Measurements from ENCODE around the gene HIRIP3. TPM values are rescaled to one million over a fixed set of nuclear protein-coding genes. Genes with fewer than 3 reads are reported as not detected.

The HIRIP3 gene
- polyA plus RNA-seq, 1 of the 3 experiments (the other 2 are of a cell fraction), result 18.9 TPM

DNA sequence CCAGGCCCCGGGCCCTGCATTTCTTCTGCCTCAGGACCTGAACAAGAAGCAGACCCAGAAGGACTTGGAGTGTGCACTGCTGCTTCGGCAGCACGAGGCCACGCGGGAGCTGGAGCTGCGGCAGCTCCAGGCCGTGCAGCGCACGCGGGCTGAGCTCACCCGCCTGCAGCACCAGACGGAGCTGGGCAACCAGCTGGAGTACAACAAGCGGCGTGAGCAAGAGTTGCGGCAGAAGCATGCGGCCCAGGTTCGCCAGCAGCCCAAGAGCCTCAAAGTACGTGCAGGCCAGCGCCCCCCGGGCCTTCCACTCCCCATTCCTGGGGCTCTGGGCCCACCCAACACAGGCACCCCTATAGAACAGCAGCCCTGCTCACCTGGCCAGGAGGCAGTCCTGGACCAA, 9.2 kb downstream of the HIRIP3 start:
- Histone ChIP-seq H3K4me2 (no peak overlapping the region), H3K36me3 (replicated peaks in 1 of 2; ENCODE audit: control insufficient read depth in 1 of 2, insufficient read depth in 2 of 2, low read length in 1 of 2) (peaks cover 24 to 97% of the 10 kb centered on the region in 2 experiments), H3K4me3 (ENCODE audit: low read depth in 2 of 2, low read length in 1 of 2) (no peak overlapping the region), H3F3A (replicated peaks; ENCODE audit: insufficient read depth) (no peaks in the 10 kb centered on the region), H3K9me3 (no peaks in the 10 kb centered on the region), H3K9me2 (no peaks in the 10 kb centered on the region), H3K27me3 (ENCODE audit: insufficient read depth) (no peaks in the 10 kb centered on the region), H2AFZ (ENCODE audit: low read depth) (no peak overlapping the region), H4K20me1 (ENCODE audit: insufficient read depth) (no peaks in the 10 kb centered on the region), H3K79me2 (ENCODE audit: insufficient read depth) (no peaks in the 10 kb centered on the region), H3K9ac (no peak overlapping the region), H3K4me1 (ENCODE audit: control insufficient read depth in 1 of 2, insufficient read depth in 2 of 2, low read depth in 1 of 2, low read length in 1 of 2) (no peaks in the 10 kb centered on the region), H3K27ac (ENCODE audit: low read depth in 2 of 2, low read length in 1 of 2) (no peak overlapping the region)
- ChIA-PET POLR2A (interaction anchor here (3.2 kb wide), 1 partner anchor 10 kb away, joined by 7 read pairs; no protein-coding TSS in a partner anchor), CTCF (interaction anchor here (3.4 kb wide), 1 partner anchor 9 kb away, joined by 13 read pairs; no protein-coding TSS in a partner anchor)
- no peak for DNase-seq
- 98% methylated on average over 20 of the region's 20 CpGs for WGBS (ENCODE audit: low lambda C conversion rate)
- TF ChIP-seq RCOR1 (IDR thresholded peaks at IDR 0.05; ENCODE audit: low read length), result no peak
- no peak for TF ChIP-seq RXRA (IDR thresholded peaks at IDR 0.05; ENCODE audit: borderline replicate concordance, low read depth)
- TF ChIP-seq REST (IDR thresholded peaks at IDR 0.05; ENCODE audit: low read depth, low read length), result no peak
- no peak for TF ChIP-seq FOXJ3 (CRISPR knock-in tag; IDR thresholded peaks at IDR 0.05)
- TF ChIP-seq YY1 (IDR thresholded peaks at IDR 0.05; ENCODE audit: low read depth), result no peak
- TF ChIP-seq ELF1 (IDR thresholded peaks at IDR 0.05), result no peak
- no peak for TF ChIP-seq TEAD4 (IDR thresholded peaks at IDR 0.05; ENCODE audit: borderline replicate concordance, insufficient read depth)
- TF ChIP-seq JUND (IDR thresholded peaks at IDR 0.05), result no peak
- TF ChIP-seq, protein P1, sequence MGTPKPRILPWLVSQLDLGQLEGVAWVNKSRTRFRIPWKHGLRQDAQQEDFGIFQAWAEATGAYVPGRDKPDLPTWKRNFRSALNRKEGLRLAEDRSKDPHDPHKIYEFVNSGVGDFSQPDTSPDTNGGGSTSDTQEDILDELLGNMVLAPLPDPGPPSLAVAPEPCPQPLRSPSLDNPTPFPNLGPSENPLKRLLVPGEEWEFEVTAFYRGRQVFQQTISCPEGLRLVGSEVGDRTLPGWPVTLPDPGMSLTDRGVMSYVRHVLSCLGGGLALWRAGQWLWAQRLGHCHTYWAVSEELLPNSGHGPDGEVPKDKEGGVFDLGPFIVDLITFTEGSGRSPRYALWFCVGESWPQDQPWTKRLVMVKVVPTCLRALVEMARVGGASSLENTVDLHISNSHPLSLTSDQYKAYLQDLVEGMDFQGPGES (IDR thresholded peaks at IDR 0.05; ENCODE audit: low read depth, low read length), result no peak
- TF ChIP-seq NFIC (IDR thresholded peaks at IDR 0.05; ENCODE audit: borderline replicate concordance), result no peak
- TF ChIP-seq, protein P2, sequence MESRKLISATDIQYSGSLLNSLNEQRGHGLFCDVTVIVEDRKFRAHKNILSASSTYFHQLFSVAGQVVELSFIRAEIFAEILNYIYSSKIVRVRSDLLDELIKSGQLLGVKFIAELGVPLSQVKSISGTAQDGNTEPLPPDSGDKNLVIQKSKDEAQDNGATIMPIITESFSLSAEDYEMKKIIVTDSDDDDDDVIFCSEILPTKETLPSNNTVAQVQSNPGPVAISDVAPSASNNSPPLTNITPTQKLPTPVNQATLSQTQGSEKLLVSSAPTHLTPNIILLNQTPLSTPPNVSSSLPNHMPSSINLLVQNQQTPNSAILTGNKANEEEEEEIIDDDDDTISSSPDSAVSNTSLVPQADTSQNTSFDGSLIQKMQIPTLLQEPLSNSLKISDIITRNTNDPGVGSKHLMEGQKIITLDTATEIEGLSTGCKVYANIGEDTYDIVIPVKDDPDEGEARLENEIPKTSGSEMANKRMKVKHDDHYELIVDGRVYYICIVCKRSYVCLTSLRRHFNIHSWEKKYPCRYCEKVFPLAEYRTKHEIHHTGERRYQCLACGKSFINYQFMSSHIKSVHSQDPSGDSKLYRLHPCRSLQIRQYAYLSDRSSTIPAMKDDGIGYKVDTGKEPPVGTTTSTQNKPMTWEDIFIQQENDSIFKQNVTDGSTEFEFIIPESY (IDR thresholded peaks at IDR 0.05; ENCODE audit: borderline replicate concordance, low read depth), result no peak
- no peak for TF ChIP-seq SIN3A (IDR thresholded peaks at IDR 0.05; ENCODE audit: borderline replicate concordance, low read depth, low read length)
- TF ChIP-seq EP300 (IDR thresholded peaks at IDR 0.05; ENCODE audit: borderline replicate concordance in 1 of 2, low read depth in 1 of 2, low read length in 1 of 2), result no peak
- no peak for TF ChIP-seq FOXM1 (IDR thresholded peaks at IDR 0.05; ENCODE audit: low read depth)
- TF ChIP-seq CTCF (IDR thresholded peaks at IDR 0.05), result no peak
- no peak for TF ChIP-seq MEF2A (IDR thresholded peaks at IDR 0.05; ENCODE audit: borderline replicate concordance, low read depth)
